Skeletal muscle cell (primary cell): ENCODE data around the gene ARHGEF9.
"Not testable (repeated sequence)": the region's sequence is repeated elsewhere in the genome, so short reads cannot be mapped to it uniquely, and the experiment has no call there.

Source experiments
- DNase-seq: peaks from one replicate; pipeline ENCODE4 v3.0.0-alpha.2; 2010; ENCODE audit warnings: low read depth
- H3K4me3 ChIP-seq: 2 replicates; pipeline ENCODE4 v1.5.1; 2011; ENCODE audit warnings: low read depth, mild to moderate bottlenecking, control low read depth, low read length, moderate library complexity

ARHGEF9 gene

GRCh38 chrX:63675716-63676115 lies 109.3 kb downstream of the ARHGEF9 start:
- H3K4me3 ChIP-seq, result no peak overlapping the region
- no peak for DNase-seq

DNA sequence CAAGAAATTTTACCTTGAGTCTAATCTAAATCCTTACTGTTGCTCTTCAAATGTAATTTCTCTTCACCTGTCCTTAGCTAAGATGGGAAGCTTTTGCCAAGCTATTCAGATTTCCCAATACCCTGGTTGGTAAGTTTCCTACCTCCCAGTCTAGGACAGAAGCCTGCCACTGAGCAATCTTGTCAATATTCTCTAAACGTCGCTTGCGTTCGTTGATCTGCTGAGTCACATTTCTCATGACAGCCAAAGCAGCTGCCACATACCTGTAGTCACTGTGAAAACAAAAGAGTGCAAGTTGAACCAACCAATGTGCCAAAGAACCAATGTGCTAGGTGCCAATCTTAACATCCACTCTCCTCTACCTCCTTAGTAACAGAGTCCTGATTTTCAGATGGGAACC lies 111.1 kb downstream of the ARHGEF9 start:
- no peak overlapping the region for H3K4me3 ChIP-seq
- no peak for DNase-seq

GRCh38 chrX:63664741-63665140 lies 120.3 kb downstream of the ARHGEF9 start:
- H3K4me3 ChIP-seq, result no peak overlapping the region
- DNase-seq, result no peak

GRCh38 chrX:63664083-63664482 lies 120.9 kb downstream of the ARHGEF9 start:
- DNase-seq, result no peak
- H3K4me3 ChIP-seq, result no peak overlapping the region

GRCh38 chrX:63661676-63662075 lies 123.3 kb downstream of the ARHGEF9 start:
- no peak for DNase-seq
- H3K4me3 ChIP-seq, result no peak overlapping the region

- DNase-seq, result no peak
- no peak overlapping the region for H3K4me3 ChIP-seq
Observed at GRCh38 chrX:63658920-63659319, 126.1 kb downstream of the ARHGEF9 start.

DNA sequence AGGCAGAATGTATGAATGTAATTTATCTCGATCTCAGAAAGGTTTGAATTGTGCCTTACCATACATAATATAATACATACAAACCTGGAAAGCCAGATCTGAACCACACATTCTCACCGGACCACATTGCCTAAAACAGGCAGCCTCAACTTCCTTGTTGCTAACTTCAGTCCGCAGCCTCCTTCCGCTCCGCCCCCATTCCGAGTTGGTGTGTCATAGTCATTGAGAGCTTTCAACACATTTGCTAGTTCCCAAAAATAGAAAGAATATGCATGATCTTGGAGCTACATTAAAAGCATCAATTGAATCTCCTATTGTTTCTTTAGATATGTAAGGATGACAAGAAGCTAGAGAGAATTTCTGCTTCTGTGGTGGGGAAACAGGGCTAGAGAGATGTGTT lies 127.2 kb downstream of the ARHGEF9 start:
- no peak overlapping the region for H3K4me3 ChIP-seq
- DNase-seq, result peak; percentile 59

DNA sequence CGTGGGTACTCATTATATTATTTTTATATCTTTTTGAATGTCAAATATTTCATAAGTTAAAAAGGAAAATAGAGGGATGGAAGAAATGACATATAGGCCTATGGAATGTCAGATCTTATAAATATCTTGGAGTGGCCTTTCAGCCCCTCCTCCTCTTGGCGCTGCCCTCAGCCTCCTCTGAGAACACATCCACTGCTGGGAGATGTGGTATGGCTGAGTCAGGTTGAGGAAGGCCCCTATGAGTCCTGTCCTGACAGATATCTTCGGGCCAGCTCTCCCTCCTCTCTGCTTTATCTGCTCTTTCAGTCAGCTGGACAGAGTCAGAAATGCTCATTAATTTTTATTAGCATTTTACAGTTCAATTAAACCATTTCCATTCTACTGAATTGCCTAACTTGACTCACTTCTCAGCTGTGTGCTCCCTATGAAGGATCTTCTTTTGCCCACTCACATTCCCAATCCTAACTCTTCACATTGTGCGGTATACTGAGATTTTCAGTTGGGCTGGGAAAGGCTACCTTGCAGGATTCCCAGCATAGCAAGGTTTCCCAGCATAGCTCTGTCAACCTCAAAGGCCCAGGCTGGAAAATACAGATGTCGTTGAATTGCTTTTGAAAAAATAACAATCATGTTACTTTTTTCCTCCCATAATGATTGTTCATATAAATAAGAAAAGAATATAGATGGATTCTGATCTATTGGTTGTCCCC lies 128.0 kb downstream of the ARHGEF9 start:
- no peak overlapping the region for H3K4me3 ChIP-seq
- peak; percentile 54 for DNase-seq

DNA sequence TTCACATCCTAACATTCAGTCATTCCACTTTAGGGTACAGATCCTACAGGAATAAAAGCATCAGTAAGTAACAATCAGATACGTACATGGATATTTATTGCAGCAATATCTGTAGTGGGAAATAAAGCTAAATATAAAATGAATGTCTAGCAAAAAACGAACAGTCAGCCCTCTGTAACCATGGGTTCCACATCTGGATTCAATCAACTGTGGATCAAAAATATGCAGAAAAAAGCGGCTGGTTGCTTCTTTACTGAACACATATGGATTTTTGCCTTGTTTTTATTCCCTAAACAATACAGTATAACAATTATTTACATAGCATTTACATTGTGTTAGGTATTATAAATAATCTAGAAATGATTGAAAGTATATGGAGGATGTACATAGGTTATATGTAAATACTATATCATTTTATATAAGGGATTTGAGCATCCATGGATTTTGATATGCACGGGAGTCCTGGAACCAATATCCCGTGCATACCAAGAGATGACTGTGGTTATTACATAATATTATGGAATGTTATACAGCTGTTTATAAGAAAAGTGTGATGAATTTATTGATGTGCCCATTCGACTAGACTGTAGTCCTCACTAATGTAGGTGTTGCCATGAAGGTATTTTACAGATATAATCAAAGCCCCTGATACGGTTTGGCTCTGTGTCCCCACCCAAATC lies 132.8 kb downstream of the ARHGEF9 start:
- H3K4me3 ChIP-seq, result no peak overlapping the region
- DNase-seq, result no peak

DNA sequence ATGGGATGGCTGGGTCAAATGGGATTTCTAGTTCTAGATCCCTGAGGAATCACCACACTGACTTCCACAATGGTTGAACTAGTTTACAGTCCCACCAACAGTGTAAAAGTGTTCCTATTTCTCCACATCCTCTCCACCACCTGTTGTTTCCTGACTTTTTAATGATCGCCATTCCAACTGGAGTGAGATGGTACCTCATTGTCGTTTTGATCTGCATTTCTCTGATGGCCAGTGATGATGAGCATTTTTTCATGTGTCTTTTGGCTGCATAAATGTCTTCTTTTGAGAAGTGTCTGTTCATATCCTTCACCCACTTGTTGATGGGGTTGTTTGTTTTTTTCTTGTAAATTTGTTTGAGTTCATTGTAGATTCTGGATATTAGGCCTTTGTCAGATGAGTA lies 139.3 kb downstream of the ARHGEF9 start:
- not testable (repeated sequence) for DNase-seq, H3K4me3 ChIP-seq

DNA sequence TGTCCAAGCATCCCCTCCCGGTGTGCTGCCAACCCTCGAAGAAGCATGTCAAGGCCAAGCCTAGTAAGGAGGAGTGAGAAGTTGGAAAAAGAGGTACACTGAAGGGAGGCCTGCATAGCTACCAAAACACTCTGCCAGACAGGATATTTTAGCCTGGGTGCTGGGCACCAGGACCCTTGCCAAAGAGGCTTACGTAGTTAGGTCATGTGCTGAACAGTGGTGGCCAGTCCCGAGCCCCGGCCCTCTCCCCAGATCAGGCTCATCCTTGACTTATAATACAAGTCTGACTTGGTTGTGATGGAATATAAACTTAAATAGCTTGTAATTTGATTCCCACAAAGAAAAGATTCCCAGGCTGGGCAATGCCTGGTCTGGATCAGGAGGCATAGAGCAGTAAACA lies 149.3 kb downstream of the ARHGEF9 start:
- no peak overlapping the region for H3K4me3 ChIP-seq
- DNase-seq, result no peak

DNA sequence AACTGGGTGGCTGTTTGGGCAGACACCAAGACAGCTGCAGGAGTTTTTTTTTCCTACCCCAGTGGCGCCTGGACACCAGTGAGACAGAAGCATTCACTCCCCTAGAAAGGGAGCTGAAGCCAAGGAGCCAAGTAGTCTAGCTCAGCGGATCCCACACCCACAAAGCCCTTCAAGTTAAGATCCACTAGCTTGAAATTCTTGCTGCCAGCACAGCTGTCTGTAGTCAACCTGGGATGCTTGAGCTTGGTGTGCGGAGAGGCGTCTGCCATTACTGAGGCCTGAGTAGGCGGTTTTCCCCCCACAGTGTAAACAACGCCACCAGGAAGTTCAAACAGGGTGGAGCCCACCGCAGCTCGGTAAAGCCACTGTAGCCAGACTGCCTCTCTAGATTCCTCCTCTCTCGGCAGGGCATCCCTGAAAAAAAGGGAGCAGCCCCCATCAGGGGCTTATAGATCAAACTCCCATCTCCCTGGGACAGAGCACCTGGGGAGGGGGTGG lies 171.4 kb downstream of the ARHGEF9 start:
- DNase-seq, result no peak
- no peak overlapping the region for H3K4me3 ChIP-seq

- DNase-seq, result no peak
- no peak overlapping the region for H3K4me3 ChIP-seq
Observed at GRCh38 chrX:63585936-63586335, 199.1 kb downstream of the ARHGEF9 start.
